ENCODE measurements around the gene ST8SIA6.

- no peak for TF ChIP-seq CBX8 (IDR thresholded peaks at IDR 0.05)
- TF ChIP-seq MAX (IDR thresholded peaks at IDR 0.05): no peak
- TF ChIP-seq ELK1 (IDR thresholded peaks at IDR 0.05; ENCODE audit: low read depth, low read length): no peak
- TF ChIP-seq HDAC2 (IDR thresholded peaks at IDR 0.05): no peak
- no peak for TF ChIP-seq CTCF (IDR thresholded peaks at IDR 0.05)
- TF ChIP-seq POLR2A (IDR thresholded peaks at IDR 0.05; ENCODE audit: low read length): no peak
- no peak for TF ChIP-seq CHD2 (IDR thresholded peaks at IDR 0.05; ENCODE audit: low read length, partially characterized antibody)
- TF ChIP-seq EP300 (IDR thresholded peaks at IDR 0.05): no peak
- no peak for TF ChIP-seq CBX2 (IDR thresholded peaks at IDR 0.05; ENCODE audit: borderline replicate concordance, low read depth)
- TF ChIP-seq PBX3 (IDR thresholded peaks at IDR 0.05): no peak
- TF ChIP-seq REST (IDR thresholded peaks at IDR 0.05): no peak
- no peak for TF ChIP-seq PHF8 (IDR thresholded peaks at IDR 0.05; ENCODE audit: borderline replicate concordance, low read depth)
Observed at GRCh38 chr10:17407047-17407446, 47.3 kb downstream of the ST8SIA6 start.
